Spinal cord (tissue), 10 donors: ENCODE data around the gene PRMT9. TPM values are rescaled to one million over a fixed set of nuclear protein-coding genes. Genes with fewer than 3 reads are reported as not detected.

Source experiments
- DNase-seq, 6 donors: peaks; one replicate each; pipeline versions ENCODE4 v3.0.0 to v3.0.0-alpha.2; 2013 to 2015; ENCODE audit warnings: low spot score in 6 of 6, low read depth in 4 of 6
- H3K27ac ChIP-seq: one replicate; pipeline ENCODE4 v1.5.1; 2013; ENCODE audit warnings: low read depth, low read length, control low read depth
- H3K27me3 ChIP-seq: one replicate; pipeline ENCODE4 v1.6.1; 2013; ENCODE audit warnings: low read length; ENCODE audit not compliant: control insufficient read depth, insufficient read depth
- H3K36me3 ChIP-seq: one replicate; pipeline ENCODE4 v1.6.1; 2013; ENCODE audit warnings: low read length; ENCODE audit not compliant: control insufficient read depth, insufficient read depth
- H3K4me1 ChIP-seq: one replicate; pipeline ENCODE4 v1.6.1; 2013; ENCODE audit warnings: low read length; ENCODE audit not compliant: control insufficient read depth, insufficient read depth
- H3K4me3 ChIP-seq: one replicate; pipeline ENCODE4 v1.5.1; 2013; ENCODE audit warnings: low read depth, low read length, control low read depth
- H3K9me3 ChIP-seq: one replicate; pipeline ENCODE4 v1.6.1; 2013; ENCODE audit warnings: low read length; ENCODE audit not compliant: control insufficient read depth, insufficient read depth
- WGBS: methylation state at CpG from one replicate; pipeline ENCODE4 v1.1.5; 2013; ENCODE audit warnings: missing lambda C conversion rate; ENCODE audit not compliant: insufficient coverage; 5-methylcytosine and 5-hydroxymethylcytosine counted together
- polyA plus RNA-seq, 2 donors: library from polyadenylated mRNA; unstranded; fragments of 120-200 nt; gene quantifications; one replicate each; pipeline ENCODE4 v1.2.1, GENCODE V29; 2013; ENCODE audit not compliant: insufficient read length in 2 of 2
- total RNA-seq, 2 donors: library from RNA; depleted of rRNA in 1 of 2; stranded (reverse); fragments of 120-200 nt in 1 of 2; fragments of >200 nt in 1 of 2; gene quantifications; one replicate each; pipeline versions ENCODE4 v1.2.3 to v1.2.4, GENCODE V29; 2013 to 2014
- donor health status: healthy.

The PRMT9 gene
- total and polyA plus RNA-seq, 4 donors = 14.4 to 27.2 (median 17.6) TPM

GRCh38 chr4:147645099-147645498, 38.9 kb downstream of the PRMT9 start:
- Histone ChIP-seq H3K27me3 (no peaks in the 10 kb centered on the region), H3K4me3 (no peak overlapping the region)

DNA sequence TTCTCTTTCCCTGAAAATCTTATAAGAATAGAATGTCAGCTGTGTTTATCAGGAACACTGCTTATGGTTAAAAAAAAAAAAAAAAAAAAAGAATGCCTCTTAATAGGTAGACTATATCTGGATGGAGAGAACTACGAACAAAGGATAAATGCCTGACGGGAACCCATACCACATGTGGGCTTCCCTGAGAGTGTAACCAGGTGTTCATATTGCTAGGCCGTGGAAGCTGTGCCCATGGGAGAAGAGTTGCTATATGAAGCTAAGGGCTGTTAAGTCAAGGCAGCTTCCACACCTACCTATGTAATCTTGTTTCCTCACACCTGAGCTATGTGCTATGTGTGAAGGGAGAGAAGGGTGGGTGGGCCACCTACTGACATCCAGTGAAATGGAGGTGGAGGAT, 39.5 kb downstream of the PRMT9 start:
- H3K4me3 ChIP-seq = no peak overlapping the region
- no peak overlapping the region for H3K27ac ChIP-seq
- H3K9me3 ChIP-seq = no peaks in the 10 kb centered on the region
- H3K27me3 ChIP-seq = no peaks in the 10 kb centered on the region
- peaks cover 9% of the 10 kb centered on the region for H3K36me3 ChIP-seq
- no CpG with 5 or more reads among the region's 3 CpGs for WGBS
- no peaks in the 10 kb centered on the region for H3K4me1 ChIP-seq
- DNase-seq = no peak

More at GRCh38 chr4:147645099-147645498, 38.9 kb downstream of the PRMT9 start:
- H3K4me1 ChIP-seq = no peaks in the 10 kb centered on the region
- no peaks in the 10 kb centered on the region for H3K9me3 ChIP-seq
- no peak overlapping the region for H3K27ac ChIP-seq
- no peak for DNase-seq
- H3K36me3 ChIP-seq = peaks cover 9% of the 10 kb centered on the region

DNA sequence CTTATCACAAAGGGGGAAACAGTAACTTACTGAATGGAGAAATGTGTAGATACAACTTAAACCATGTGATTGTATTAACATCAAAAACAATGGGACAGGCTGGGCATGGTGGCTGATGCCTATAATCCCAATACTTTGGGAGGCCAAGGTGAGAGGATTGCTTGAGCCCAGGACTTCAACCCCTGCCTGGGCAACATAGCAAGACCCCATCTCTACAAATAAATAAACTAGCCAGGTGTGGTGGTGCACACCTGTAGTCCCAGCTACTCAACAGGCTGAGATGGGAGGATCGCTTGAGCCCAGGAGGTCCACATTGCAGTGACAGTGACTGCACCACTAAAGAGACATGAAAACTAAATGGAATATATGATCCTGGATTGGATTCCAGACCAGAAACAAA, 40.3 kb downstream of the PRMT9 start:
- Histone ChIP-seq H3K4me3 (no peak overlapping the region), H3K27me3 (no peaks in the 10 kb centered on the region), H3K4me1 (no peaks in the 10 kb centered on the region), H3K9me3 (no peaks in the 10 kb centered on the region), H3K36me3 (peaks cover 9% of the 10 kb centered on the region), H3K27ac (no peak overlapping the region)
- no peak for DNase-seq
- no CpG with 5 or more reads among the region's 1 CpG for WGBS

DNA sequence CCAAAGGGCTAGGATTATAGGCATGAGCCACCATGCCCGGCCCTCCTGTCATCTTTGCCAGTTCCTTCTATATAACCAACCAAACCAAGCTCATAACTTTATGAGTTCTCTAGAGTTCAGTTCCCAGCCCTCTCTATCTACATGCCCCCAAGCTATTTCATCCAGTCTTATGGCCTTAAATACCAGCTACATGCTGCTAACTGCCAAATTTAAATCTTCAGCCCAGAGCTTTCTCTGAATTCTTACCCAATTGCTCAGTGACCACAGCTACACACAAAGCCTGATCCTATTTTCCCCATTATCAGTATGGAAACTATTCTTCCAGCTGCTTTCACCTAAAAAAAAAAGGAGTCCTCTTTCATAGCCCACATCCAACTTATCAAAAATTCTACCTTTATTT, 43.6 kb downstream of the PRMT9 start:
- no peak overlapping the region for H3K4me3 ChIP-seq
- WGBS = 100% methylated on average over 1 of the region's 1 CpG
- peaks cover 9% of the 10 kb centered on the region for H3K36me3 ChIP-seq
- H3K9me3 ChIP-seq = peaks cover 3% of the 10 kb centered on the region
- H3K4me1 ChIP-seq = no peaks in the 10 kb centered on the region
- no peak for DNase-seq
- no peaks in the 10 kb centered on the region for H3K27me3 ChIP-seq
- no peak overlapping the region for H3K27ac ChIP-seq

DNA sequence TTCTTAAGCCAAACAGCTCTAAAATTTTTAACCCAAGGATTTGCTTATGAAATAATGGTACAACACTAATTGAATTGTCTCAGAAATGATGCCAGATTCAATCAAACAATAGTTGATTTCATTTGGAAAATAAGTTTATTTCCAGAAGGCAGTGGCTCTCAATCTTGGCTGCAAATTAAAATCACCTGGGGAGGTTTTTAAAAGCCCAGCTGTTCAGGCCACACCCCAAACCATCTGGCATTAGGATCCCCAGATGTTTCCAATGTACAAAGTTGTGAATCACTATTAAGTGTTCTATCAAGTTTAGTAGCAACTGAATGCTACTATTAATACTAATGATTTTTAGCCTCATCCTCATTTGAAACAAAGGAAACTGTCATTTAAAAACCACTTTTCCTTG, 44.6 kb downstream of the PRMT9 start:
- Histone ChIP-seq H3K27ac (no peak overlapping the region), H3K4me1 (no peaks in the 10 kb centered on the region), H3K4me3 (no peak overlapping the region), H3K27me3 (no peaks in the 10 kb centered on the region), H3K9me3 (peaks cover 3% of the 10 kb centered on the region), H3K36me3 (peaks cover 13% of the 10 kb centered on the region)
- no peak for DNase-seq

DNA sequence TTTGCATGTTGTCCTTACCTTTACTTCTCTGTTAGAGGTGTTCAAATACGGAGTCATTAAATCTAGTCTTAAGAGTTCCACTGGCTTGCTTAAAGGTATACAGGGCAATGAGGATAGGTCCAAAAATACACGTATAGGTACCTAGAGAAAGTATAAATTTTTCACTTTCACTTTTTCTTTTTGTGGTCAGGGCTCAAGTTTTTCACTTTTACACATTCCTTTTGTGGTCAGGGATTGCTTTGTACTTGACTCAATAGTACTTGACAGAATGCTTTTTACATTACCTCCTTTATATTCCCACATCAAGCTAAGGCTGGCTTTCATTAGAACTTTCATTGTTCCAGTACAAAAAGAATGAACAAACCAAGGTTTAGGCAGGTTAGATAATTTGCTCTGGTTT, 45.0 kb downstream of the PRMT9 start:
- Histone ChIP-seq H3K27me3 (no peaks in the 10 kb centered on the region), H3K36me3 (peaks cover 13% of the 10 kb centered on the region), H3K4me3 (no peak overlapping the region), H3K4me1 (no peaks in the 10 kb centered on the region), H3K27ac (no peak overlapping the region), H3K9me3 (peaks cover 3% of the 10 kb centered on the region)
- no peak for DNase-seq
- no CpG with 5 or more reads among the region's 2 CpGs for whole genome bisulfite sequencing

GRCh38 chr4:147638365-147638764, 45.6 kb downstream of the PRMT9 start:
- DNase-seq = no peak
- H3K4me1 ChIP-seq = no peaks in the 10 kb centered on the region
- peaks cover 13% of the 10 kb centered on the region for H3K36me3 ChIP-seq
- H3K27me3 ChIP-seq = no peaks in the 10 kb centered on the region
- no peak overlapping the region for H3K4me3 ChIP-seq
- no peak overlapping the region for H3K27ac ChIP-seq
- no CpG with 5 or more reads among the region's 1 CpG for WGBS
- peaks cover 3% of the 10 kb centered on the region for H3K9me3 ChIP-seq

- DNase-seq = no peak
- Histone ChIP-seq H3K36me3 (peaks cover 9% of the 10 kb centered on the region), H3K27me3 (no peaks in the 10 kb centered on the region), H3K4me1 (no peaks in the 10 kb centered on the region), H3K27ac (no peak overlapping the region), H3K9me3 (peaks cover 3% of the 10 kb centered on the region), H3K4me3 (no peak overlapping the region)
These were observed 48.6 kb downstream of the PRMT9 start for GRCh38 chr4:147635348-147635747.

DNA sequence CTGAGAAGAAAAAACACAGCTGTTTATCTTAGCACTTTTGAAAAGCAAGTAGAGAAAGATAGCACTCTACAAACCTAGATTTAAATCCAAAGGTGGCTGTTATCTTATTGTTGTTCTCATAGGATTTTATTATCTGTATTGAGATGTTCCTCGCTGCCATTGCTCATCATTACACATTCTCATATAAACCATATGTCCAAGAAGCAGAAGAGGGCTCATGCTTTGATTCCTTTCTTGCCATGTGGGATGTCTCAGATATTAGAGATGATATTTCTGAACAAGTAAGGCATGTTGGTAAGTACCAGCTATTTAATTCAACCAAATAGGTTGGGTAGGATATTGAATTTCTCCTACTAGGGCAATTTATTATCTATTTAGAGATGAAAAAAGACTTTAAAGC, 50.3 kb downstream of the PRMT9 start:
- no peak for DNase-seq
- peaks cover 3% of the 10 kb centered on the region for H3K9me3 ChIP-seq
- H3K4me1 ChIP-seq = no peaks in the 10 kb centered on the region
- no peak overlapping the region for H3K4me3 ChIP-seq
- peaks cover 9% of the 10 kb centered on the region for H3K36me3 ChIP-seq
- H3K27me3 ChIP-seq = no peaks in the 10 kb centered on the region
- no peak overlapping the region for H3K27ac ChIP-seq
- WGBS = no CpG with 5 or more reads among the region's 1 CpG

- H3K27me3 ChIP-seq = no peaks in the 10 kb centered on the region
- H3K36me3 ChIP-seq = peaks cover 9% of the 10 kb centered on the region
- no peak overlapping the region for H3K4me3 ChIP-seq
- H3K9me3 ChIP-seq = peaks cover 3% of the 10 kb centered on the region
- H3K4me1 ChIP-seq = no peaks in the 10 kb centered on the region
- DNase-seq = no peak
- no peak overlapping the region for H3K27ac ChIP-seq
- WGBS = 100% methylated on average over 1 of the region's 3 CpGs
These were observed 50.9 kb downstream of the PRMT9 start for GRCh38 chr4:147633113-147633512.
